ENCODE data around the gene TMX4.

The TMX4 gene

GRCh38 chr20:8018958-8019245, 659 bp downstream of the TMX4 start:
- DNase-seq, result peak; percentile 45

DNA sequence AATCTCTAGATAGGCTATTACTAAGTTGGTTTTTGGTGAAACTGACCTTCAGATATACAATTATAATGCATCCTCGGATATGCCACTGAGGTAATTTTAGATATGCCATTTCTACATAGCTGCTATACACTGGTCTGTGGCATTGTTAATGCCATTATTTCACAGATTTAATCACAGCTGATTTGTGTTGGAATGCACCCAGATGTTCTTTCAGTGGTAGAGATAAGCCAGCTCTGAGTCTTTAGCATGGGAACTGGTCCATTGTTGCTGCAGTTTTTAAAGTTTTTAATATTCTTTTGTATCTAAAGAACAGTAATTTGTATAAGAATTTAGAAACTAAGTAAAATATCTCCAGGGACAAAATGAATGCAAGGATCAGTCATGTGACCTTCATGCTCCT, 6.8 kb downstream of the TMX4 start:
- DNase-seq, result no peak

GRCh38 chr20:8008733-8009132, 10.8 kb downstream of the TMX4 start:
- DNase-seq, result no peak

DNA sequence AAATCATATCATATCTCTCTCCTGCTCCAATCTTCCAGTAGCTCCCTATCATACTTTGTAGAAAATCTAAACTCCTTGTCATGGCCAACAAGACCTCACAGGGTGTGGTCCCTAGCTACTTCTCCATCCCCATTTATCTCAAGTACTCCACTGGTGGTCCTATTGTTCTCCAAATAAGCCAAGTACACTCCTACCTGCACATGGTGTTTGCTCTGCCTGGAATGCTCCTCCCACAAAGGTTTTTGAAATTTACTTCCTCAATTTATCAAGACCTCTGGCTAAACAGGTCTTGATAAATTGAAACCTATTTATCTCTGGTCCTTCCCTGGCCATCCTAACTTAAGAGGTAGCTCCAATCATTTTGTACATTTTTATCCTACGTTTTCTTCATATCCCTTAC, 12.1 kb downstream of the TMX4 start:
- no peak for DNase-seq

DNA sequence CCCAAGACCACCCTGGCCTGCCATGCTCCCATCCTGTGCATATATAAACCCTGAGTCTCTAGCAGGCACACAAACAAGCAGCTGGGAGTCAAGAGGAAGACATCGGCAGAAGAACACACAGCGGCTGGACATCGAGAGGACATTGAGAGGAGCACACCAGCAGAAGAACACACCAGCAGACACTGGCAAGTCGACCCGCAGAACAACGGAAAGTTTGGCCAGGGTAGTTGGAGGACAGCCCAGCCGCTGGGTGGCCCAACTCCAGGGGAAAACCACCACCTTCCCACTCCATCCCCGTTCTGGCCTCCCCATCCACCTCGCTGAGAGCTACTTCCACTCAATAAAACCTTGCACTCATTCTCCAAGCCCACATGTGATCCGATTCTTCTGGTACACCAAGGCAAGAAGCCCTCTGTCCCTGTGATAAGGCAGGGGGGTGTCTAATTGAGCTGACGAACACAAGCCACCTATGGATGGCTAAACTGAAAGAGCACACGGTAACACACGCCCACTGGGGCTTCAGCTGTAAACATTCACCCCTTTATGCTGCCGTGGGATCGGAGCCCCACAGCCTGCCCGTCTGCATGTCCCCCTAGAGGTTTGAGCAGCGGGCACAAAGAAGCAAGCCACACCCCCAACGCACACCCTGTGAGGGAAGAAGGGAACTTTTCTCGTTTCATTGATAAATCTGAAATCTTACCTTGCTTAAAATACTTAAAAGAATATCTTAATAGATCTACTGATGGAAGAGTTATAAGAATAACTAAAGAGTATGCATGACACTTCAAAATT, 13.8 kb downstream of the TMX4 start:
- no peak for DNase-seq

- peak; percentile 7 for DNase-seq
Measured at GRCh38 chr20:8005033-8005432, 14.5 kb downstream of the TMX4 start.

DNA sequence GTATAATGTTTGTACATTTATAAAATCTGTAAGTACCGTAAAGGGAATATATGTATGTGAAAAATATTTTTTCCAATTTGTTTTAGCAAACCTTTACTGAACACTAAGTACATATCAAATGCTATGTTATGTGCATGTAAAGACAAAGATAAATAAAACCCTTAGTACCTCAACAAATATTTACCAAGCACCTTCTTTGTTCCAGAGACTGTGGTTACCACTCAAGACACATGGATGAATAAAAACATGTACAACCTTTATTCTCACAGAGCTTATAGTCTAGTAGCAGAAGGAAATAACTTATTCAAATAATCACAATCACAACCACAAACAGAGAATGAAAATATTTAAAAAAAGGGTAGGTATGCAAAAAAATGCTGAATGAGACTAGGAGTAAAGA, 17.5 kb downstream of the TMX4 start:
- DNase-seq, result no peak

GRCh38 chr20:8000796-8001195, 18.8 kb downstream of the TMX4 start:
- DNase-seq, result no peak

GRCh38 chr20:7996898-7997297, 22.7 kb downstream of the TMX4 start:
- DNase-seq, result no peak

DNA sequence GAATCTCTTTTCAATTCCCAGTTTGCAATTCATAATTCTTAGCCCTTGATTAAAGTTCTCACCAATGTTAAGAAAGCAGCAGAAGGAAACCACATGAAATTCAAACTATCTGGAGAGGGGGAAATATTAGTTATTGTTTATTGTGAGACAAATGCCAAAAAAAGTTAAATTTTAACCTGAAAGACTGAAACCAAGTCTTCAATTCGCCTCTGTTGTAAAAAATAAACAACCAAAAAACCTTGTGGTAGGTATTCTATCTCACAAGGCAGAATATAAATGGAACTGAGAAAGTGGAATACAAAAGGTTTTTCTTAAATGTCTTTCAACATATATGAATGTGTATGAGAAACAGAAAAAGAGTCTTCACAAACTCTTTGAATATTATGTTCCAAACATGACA, 24.8 kb downstream of the TMX4 start:
- no peak for DNase-seq

DNA sequence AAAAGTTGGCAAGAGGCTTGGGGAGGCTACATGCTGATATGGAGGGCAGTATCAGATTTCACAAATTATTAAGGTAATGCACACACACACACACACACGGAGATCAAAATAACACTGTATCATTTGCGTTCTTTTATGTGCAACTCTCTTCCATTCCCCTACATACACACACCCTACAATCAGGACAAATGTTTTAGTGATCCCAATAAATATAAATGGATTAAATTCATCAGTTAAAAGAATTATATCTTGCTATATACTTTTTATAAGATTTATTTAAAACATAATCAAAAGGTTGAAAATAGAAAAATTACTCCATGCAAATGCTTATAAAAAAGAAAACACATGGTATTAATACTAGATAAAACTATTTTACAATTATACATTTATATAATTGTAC, 25.9 kb downstream of the TMX4 start:
- no peak for DNase-seq

- no peak for DNase-seq
Measured at GRCh38 chr20:7993238-7993637, 26.3 kb downstream of the TMX4 start.

GRCh38 chr20:7990385-7990784, 29.2 kb downstream of the TMX4 start:
- no peak for DNase-seq

- no peak for DNase-seq
Measured at GRCh38 chr20:7989379-7989778, 30.2 kb downstream of the TMX4 start.

GRCh38 chr20:7985916-7986315, 33.6 kb downstream of the TMX4 start:
- no peak for DNase-seq

GRCh38 chr20:7984192-7984591, 35.4 kb downstream of the TMX4 start:
- no peak for DNase-seq

DNA sequence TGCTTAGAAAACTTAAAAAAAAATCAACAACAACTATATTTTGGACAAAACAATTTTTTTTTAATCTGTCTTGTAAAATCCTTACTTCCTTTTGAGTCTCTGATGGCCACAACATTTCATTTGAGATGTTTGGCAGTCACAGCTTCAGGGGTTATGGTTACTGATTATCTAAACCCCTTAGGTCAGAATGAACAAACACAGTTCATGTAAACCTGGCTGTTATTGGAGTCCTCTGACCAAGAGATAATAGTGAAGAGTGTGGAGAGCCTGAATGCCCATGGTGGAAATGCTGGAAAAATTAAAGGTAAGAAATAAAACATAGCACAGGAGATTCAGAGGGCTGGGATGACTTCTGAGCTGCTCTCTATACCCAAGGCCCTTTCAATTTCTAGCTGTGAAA, 38.2 kb downstream of the TMX4 start:
- no peak for DNase-seq

- DNase-seq, result no peak
Measured at GRCh38 chr20:7980332-7981046, 39.1 kb downstream of the TMX4 start.

DNA sequence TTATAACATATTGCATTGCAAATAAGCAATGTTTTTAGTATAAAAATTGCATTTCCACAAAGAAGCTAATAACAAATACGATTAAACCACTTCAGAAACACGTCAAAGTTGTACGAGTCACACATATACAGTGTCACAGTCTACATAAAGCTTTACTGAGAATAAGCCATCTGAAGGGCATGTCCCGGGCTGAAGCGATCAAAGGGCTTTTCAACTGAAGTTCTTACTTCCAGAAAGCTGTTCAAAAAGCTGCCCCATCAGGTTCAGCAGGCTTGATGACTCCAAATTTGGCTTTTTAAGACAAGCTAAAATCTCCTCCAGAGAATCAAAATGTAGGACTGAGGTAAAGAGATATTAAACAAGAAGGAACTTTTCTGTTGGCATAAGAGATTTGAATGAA, 41.9 kb downstream of the TMX4 start:
- DNase-seq, result no peak

GRCh38 chr20:7975851-7976414, 43.6 kb downstream of the TMX4 start:
- DNase-seq, result no peak

DNA sequence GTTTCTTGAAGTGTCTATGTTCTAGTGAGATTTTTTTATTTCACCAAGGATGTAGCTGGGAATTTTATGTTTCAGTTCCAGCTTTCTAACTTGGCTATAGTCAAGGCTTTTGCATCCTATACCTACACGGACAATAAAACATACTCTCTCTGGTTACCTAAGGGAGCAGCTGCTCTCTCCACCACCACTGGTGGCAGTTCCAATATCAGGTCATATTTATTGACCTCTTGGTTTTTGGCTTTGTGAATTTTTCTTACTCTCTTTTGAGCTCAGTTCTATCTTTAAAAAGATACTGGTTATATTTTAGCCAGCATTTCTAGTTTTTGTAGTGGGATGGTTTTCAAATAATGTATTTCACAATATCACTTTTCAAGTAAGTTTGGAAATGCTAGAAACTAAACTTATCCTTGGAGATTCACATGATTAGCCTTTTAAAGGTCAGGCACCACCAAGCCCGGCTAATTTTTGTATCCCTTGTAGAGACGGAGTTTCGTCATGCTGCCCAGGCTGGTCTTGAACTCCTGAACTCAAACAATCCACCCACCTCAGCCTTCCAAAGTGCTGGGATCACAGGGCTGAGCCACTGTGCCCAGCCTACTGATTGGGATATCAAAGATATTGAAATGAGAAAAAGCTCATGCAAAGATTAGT, 44.7 kb downstream of the TMX4 start:
- DNase-seq, result no peak

GRCh38 chr20:7971536-7972280, 47.9 kb downstream of the TMX4 start:
- no peak for DNase-seq

GRCh38 chr20:7967199-7967844, 52.2 kb downstream of the TMX4 start:
- no peak for DNase-seq
